Epidermal melanocyte (primary cell): ENCODE data around the gene ST3GAL2.
"Not testable (repeated sequence)": the region's sequence is repeated elsewhere in the genome, so short reads cannot be mapped to it uniquely, and the experiment has no call there.

Experiments
- DNase-seq: peaks from one replicate; pipeline ENCODE4 v3.0.0; 2011; ENCODE audit warnings: low spot score; ENCODE audit not compliant: insufficient read length

The ST3GAL2 gene

DNA sequence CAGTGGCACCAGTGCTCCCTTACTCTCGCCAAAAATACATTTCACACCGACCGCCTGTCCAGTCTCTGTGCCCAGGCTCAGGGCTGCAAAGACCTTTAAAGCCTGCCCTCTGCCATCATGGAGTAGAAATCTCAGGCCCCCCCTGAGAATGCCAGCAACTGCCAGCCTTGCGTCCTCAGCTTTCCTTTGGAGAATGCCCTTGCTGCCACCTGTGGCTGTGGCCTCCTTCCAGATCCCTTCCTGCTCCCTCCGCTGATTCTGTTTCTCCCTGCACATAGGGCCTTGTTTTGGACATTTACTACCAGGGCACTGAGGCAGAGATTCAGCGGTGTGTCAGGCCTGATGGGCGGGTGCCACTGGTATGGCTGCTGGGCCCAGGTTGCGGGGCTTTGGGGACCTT lies 28.7 kb upstream of the ST3GAL2 start:
- DNase-seq, result no peak

DNA sequence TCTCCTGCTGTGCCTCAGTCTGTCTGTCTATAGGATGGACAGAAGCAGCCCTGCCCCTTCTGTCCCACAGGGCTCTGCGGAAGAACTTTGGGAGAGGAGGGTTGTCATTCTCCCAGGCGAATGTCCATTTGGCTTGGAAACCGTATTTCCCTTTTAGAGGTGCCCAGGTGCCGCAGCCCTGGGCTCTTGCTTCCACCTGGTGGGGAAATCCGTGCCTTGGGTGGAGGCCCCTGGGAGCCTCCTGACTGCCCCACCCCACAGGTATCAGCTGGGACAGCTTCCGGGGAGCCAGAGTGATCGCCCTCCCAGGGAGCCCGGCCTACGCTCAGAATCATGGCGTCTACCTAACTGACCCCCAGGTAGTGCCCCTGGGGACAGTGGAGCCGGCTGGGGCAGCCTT lies 28.2 kb upstream of the ST3GAL2 start:
- no peak for DNase-seq

- DNase-seq, result no peak
Measured at GRCh38 chr16:70466805-70467076, 27.8 kb upstream of the ST3GAL2 start.

DNA sequence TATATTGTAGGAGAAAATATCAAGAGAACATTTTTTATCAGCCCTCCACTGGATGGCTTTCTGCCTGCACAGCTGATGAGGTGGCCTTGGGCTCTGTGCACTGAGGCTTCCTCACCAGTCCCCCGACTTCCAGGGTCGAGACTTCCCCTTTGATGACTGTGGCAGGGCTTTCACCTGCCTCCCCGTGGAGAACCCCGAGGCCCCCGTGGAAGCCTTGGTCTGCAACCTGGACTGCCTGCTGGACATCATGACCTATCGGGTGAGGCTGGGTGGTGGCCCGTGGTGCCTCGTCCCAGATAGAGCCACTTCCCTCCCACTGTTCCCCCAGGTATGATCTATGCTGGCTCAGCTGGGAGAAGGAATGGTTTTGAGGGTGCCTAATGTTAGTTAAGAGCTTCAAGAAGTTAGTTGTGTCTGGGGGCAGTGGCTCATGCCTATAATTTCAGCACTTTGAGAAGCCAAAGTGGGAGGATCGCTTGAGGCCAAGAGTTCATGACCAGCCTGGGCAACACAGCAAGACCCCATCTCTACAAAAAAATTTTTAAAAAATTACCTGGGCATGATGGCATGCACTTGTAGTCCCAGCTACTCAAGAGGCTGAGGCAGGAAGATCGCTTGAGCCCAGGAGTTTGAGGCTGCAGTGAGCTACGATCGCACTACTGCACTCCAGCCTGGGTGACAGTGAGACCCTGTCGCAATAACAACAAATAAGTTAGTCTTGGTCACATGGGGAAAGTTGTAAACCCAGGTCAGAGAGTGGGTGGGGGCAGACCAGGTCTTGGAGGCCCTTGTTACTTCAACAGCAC lies 27.3 kb upstream of the ST3GAL2 start:
- DNase-seq, result no peak

- peak; percentile 8 for DNase-seq
Measured at GRCh38 chr16:70463235-70463634, 24.3 kb upstream of the ST3GAL2 start.

GRCh38 chr16:70460737-70461261 lies 21.9 kb upstream of the ST3GAL2 start:
- DNase-seq, result peak; percentile 24

- peak; percentile 14 for DNase-seq
Measured at GRCh38 chr16:70457446-70458166, 18.7 kb upstream of the ST3GAL2 start.

DNA sequence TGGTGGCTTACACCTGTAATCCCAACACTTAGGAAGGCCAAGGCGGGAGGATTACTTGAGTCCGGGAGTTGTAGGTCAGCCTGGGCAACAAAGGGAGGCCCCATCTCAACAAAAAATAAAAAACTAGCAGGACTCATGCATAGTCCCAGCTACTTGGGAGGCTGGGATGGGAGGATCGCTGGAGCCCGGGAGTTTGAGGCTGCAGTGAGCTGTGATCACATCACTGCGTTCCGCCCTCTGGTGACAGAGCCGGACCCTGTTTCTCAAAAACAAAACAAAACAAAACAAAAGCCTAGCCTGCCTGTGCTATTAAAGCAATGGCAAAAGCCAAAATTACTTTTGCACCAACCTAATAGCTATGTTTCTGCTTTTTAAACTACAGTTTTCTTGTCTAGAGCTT lies 17.0 kb upstream of the ST3GAL2 start:
- DNase-seq, result no peak

GRCh38 chr16:70454222-70455034 lies 15.5 kb upstream of the ST3GAL2 start, which contains the start of gene FCSK:
TSS of gene FCSK (plus strand) at chr16:70454595. CDS start at chr16:70463191, 8,596 bp downstream.
- peak; percentile 93 for DNase-seq

- DNase-seq, result no peak
Measured at GRCh38 chr16:70453892-70454221, 15.0 kb upstream of the ST3GAL2 start.

DNA sequence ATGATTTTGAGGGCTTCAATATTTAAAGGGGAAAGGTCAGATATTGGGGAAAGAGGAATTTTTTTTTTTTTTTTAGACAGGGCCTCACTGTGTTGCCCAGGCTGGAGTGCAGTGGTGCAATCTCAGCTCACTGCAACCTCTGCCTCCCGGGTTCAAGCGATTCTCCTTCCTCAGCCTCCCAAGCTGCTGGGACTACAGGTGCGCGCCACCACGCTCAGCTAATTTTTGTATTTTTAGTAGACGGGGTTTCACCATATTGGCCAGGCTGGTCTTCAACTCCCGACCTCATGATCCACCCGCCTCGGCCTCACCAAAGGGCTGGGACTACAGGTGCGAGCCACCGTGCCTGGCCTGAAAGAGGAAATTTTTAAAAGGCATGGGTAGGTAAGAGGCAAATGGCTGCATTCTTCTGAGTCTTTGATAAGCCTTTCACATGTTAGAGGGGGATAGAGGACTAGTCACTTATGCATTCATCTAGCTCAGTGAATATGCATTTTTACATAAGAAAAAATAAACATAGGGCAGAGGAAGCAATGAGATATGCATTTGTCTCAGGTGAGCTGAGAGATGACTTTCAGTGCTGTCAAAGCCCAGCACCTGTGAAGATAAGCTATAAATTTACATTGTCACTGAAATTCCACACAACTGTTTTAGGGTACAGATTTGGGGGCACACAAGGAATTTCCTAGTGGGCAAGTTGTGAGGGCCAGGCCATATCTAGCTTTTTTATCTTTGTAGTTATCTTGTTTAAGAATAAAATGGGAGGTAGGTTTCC lies 14.4 kb upstream of the ST3GAL2 start:
- no peak for DNase-seq

DNA sequence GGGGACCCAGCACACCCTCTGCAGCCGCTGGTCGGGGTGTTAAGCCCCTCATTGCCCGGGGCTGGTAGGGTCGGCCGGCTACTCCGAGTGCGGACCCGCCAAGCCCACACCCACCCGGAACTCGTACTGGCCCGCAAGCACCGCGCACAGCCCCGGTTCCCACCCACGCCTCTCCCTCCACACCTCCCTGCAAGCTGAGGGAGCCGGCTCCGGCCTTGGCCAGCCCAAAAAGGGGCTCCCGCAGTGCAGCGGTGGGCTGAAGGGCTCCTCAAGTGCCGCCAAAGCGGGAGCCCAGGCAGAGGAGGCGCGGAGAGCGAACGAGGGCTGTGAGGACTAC lies 12.1 kb upstream of the ST3GAL2 start:
- DNase-seq, result not testable (repeated sequence)

GRCh38 chr16:70450142-70451003 lies 11.5 kb upstream of the ST3GAL2 start:
- not testable (repeated sequence) for DNase-seq

- DNase-seq, result no peak
Measured at GRCh38 chr16:70448075-70448474, 9.2 kb upstream of the ST3GAL2 start.

- no peak for DNase-seq
Measured at GRCh38 chr16:70444249-70445063, 5.6 kb upstream of the ST3GAL2 start.

- no peak for DNase-seq
Measured at GRCh38 chr16:70442344-70442743, 3.4 kb upstream of the ST3GAL2 start.

GRCh38 chr16:70441406-70441990 lies 2.6 kb upstream of the ST3GAL2 start:
- DNase-seq, result no peak

DNA sequence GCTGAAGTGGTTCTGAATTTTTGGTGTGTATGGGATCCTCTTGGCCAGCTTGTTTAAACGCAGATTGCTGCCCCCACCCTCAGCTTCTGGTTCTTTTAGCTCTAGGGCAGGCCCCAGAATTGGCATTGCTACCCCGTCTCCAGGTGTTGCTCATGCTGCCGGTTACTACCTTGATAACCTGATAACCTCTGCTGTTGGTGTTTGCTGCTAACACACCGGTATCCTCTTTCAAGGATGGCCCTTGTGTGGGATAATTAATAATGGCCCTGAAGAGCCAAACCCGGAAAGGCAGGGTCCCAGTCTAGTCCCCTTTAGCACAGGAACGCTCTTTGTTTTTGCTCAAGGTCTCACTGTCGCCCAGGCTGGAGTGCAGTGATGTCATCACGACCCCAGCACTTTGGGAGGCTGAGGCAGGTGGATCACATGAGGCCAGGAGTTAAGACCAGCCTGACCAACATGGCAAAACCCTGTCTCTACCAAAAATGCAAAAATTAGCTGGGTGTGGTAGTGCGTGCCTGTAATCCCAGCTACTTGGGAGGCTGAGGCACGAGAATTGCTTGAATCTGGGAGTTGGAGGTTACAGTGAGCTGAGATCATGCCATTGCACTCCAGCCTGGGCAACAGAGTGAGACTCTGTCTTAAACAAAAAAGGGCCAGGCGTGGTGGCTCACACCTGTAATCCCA lies 1.3 kb upstream of the ST3GAL2 start:
- no peak for DNase-seq

DNA sequence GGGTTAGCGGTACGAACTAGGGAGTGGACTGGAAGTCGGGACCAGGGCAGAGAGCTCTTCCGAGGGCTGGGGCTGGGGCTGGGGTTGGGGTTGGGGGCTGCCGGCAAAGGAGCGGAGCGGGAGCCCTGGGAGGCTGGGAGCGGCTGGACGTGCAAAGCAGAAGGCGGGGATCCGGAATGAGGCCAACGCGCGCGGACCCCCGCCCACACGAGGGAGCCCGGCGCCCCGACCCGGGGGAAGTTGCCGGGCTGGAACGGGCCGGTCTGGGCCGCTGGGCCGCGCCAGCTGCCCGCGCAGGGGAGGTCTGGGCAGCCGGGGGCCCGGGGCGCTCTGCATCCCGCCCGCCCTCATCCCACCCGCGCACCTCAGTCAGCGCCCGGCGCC lies 323 bp downstream of the ST3GAL2 start:
- DNase-seq, result no peak
